Measurements from ENCODE around the gene CD109. TPM values are rescaled to one million over a fixed set of nuclear protein-coding genes. Genes with fewer than 3 reads are reported as not detected.

The CD109 gene
- total and polyA plus RNA-seq, 2 of the 4 experiments (the other 2 are of a cell fraction), result 3.6 to 5.0 TPM

DNA sequence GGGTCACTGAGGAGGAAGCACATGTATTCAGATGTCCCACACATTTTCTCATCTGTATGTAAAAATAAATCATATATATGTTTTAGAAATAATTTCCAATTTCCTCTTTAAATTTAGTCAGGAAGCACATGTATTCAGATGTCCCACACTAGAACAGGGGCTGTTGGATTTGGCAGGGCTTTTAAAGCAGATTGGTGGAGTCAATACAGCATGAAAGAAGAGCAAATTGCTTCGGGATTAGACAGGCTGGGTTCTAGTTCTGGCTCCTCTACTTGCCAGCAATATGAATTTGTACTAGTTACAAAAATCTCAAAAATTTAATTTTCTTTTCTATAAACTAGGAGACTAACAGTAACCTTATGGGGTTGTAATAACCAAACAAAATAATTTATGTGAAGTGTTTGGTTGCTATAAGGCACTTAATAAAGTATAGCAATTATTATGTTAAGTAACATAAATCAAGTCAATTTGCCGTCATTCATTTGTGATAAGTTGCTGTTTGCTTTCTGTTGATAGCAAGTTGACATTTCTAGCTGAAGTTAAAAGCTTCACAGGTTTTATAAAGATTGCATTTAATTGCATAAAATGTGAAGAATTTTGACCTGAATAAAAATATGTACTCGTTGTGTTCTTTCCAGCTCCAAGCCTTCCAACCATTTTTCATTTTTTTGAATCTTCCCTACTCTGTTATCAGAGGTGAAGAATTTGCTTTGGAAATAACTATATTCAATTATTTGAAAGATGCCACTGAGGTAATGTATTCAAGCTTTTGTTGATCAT is 88.9 kb downstream of the CD109 start (continued):
- no peak for TF ChIP-seq RAD21 (IDR thresholded peaks at IDR 0.05; ENCODE audit: low read length)

DNA sequence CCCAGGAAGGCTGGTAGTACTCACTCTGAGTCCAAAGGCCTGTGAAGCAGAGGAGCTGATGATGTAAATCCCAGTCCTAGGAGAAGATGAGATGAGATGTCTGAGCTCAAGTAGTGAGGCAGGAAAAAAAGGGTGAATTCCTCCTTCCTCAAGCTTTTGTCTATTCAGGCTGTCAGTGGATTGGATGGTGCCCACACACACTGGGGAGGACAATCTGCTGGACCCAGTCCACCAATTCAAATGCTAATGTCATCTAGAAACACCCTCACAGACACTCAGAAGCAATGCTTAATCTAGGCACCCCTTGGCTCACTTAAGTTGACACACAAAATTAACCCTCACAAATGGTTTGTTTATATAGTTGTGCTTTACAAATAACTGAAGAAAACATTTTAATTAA is 94.6 kb downstream of the CD109 start:
- Histone ChIP-seq H3K4me3 (ENCODE audit: insufficient read depth, low read depth, low read length) (no peak overlapping the region), H2BK15ac (ENCODE audit: low read depth, low read length) (no peak overlapping the region), H3K4me1 (ENCODE audit: control insufficient read depth, insufficient read depth, low read length) (peaks cover 2% of the 10 kb centered on the region; the same call in 1 of the 2 replicates), H3K14ac (replicated peaks; ENCODE audit: low read depth, low read length) (no peak overlapping the region), H2AFZ (replicated peaks; ENCODE audit: low read length, poor library complexity) (no peak overlapping the region), H4K20me1 (ENCODE audit: insufficient read depth, low read length) (no peaks in the 10 kb centered on the region), H3K4ac (ENCODE audit: low read depth, low read length) (no peak overlapping the region), H3K23ac (ENCODE audit: low read depth, low read length) (no peak overlapping the region), H3K27me3 (ENCODE audit: control insufficient read depth, insufficient read depth, low read length) (no peaks in the 10 kb centered on the region), H2BK5ac (ENCODE audit: low read depth, low read length, poor library complexity, severe bottlenecking) (no peak overlapping the region), H3K56ac (ENCODE audit: extremely low read depth, insufficient read depth, low read length) (no peak overlapping the region), H2AK9ac (replicated peaks; ENCODE audit: low read depth, low read length, poor library complexity) (no peak overlapping the region), H3K27ac (ENCODE audit: insufficient read depth, low read length) (no peak overlapping the region), H3K4me2 (ENCODE audit: low read depth, low read length) (no peak overlapping the region), H4K8ac (ENCODE audit: low read depth in 2 of 2, low read length in 2 of 2) (no peak overlapping the region), H2AK5ac (ENCODE audit: low read depth, low read length) (no peak overlapping the region), H3K9ac (ENCODE audit: low read depth, low read length) (no peak overlapping the region), H3K18ac (ENCODE audit: low read depth, low read length) (no peak overlapping the region), H3K9me1 (ENCODE audit: insufficient read depth, low read length) (peaks cover 9% of the 10 kb centered on the region; the same call in 1 of the 2 replicates), H3K9me3 (ENCODE audit: control insufficient read depth, insufficient read depth, low read length) (no peaks in the 10 kb centered on the region), H4K5ac (ENCODE audit: low read depth, low read length) (no peak overlapping the region), H4K91ac (ENCODE audit: insufficient read depth, low read depth, low read length) (no peak overlapping the region), H2BK120ac (ENCODE audit: low read depth, low read length) (no peak overlapping the region), H2BK20ac (ENCODE audit: low read depth, low read length) (no peak overlapping the region), H3K79me1 (ENCODE audit: low read depth in 1 of 2, low read length in 2 of 2) (no peaks in the 10 kb centered on the region), H3K36me3 (ENCODE audit: control insufficient read depth, insufficient read depth, low read length) (peaks cover 5% of the 10 kb centered on the region; the same call in 1 of the 2 replicates)
- in situ Hi-C loops (cut with MboI; ENCODE audit: low sequenced_read_pairs), result no loop called here
- intact Hi-C loops (cut with micrococcal nuclease), result no loop called here
- ChIA-PET CTCF (no interaction called here), POLR2A (ENCODE audit: unreplicated experiment) (no interaction called here)
- TF ChIP-seq SMC3 (IDR thresholded peaks at IDR 0.05; ENCODE audit: low read depth, low read length) (no peak), CHD1 (IDR thresholded peaks at IDR 0.05; ENCODE audit: low read depth, low read length) (no peak)
- TF ChIP-seq, protein P1, sequence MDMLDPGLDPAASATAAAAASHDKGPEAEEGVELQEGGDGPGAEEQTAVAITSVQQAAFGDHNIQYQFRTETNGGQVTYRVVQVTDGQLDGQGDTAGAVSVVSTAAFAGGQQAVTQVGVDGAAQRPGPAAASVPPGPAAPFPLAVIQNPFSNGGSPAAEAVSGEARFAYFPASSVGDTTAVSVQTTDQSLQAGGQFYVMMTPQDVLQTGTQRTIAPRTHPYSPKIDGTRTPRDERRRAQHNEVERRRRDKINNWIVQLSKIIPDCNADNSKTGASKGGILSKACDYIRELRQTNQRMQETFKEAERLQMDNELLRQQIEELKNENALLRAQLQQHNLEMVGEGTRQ (IDR thresholded peaks at IDR 0.05; ENCODE audit: low read depth, low read length), result no peak
- no peak for DNase-seq
- no peak for ATAC-seq (ENCODE audit: low read depth)
- dilution Hi-C loops (cut with HindIII; ENCODE audit: low sequenced_read_pairs, unreplicated experiment), result no loop called here
- no TSS peak for BruUV-seq (replicated peaks)

Data from IMR-90 (cell line).